Liver (tissue), 9 donors: Measurements from ENCODE around the gene MMP13. TPM values are rescaled to one million over a fixed set of nuclear protein-coding genes. Genes with fewer than 3 reads are reported as not detected.
"Not testable (repeated sequence)": the region's sequence is repeated elsewhere in the genome, so short reads cannot be mapped to it uniquely, and the experiment has no call there.

Experiments used
- DNase-seq: peaks from one replicate; pipeline ENCODE4 v3.0.0-alpha.2; 2017; ENCODE audit warnings: low spot score
- H3K27ac ChIP-seq, 2 donors: one replicate each; pipeline ENCODE4 v1.7.0; 2013; ENCODE audit warnings: inconsistent platforms in 2 of 2, low read length in 2 of 2, control low read depth in 1 of 2, low read depth in 1 of 2, mild to moderate bottlenecking in 1 of 2
- H3K27me3 ChIP-seq, 4 donors: one replicate each; pipeline versions ENCODE4 v1.6.1 to v1.7.0; 2013; ENCODE audit warnings: low read length in 3 of 4, inconsistent platforms in 1 of 4, mild to moderate bottlenecking in 1 of 4, moderate library complexity in 1 of 4; ENCODE audit not compliant: control insufficient read depth in 4 of 4, insufficient read depth in 4 of 4
- H3K36me3 ChIP-seq, 4 donors: one replicate each; pipeline versions ENCODE4 v1.6.1 to v1.7.0; 2013; ENCODE audit warnings: low read length in 3 of 4, mild to moderate bottlenecking in 3 of 4, low read depth in 1 of 4, moderate library complexity in 1 of 4; ENCODE audit not compliant: control insufficient read depth in 4 of 4, insufficient read depth in 3 of 4
- H3K4me1 ChIP-seq, 4 donors: one replicate each; pipeline versions ENCODE4 v1.6.1 to v1.7.0; 2013; ENCODE audit warnings: low read length in 3 of 4, mild to moderate bottlenecking in 3 of 4, moderate library complexity in 1 of 4; ENCODE audit not compliant: control insufficient read depth in 4 of 4, insufficient read depth in 4 of 4
- H3K4me3 ChIP-seq, 3 donors: one replicate each; pipeline versions ENCODE4 v1.6.1 to v1.7.0; 2013; ENCODE audit warnings: low read length in 3 of 3, control low read depth in 1 of 3, low read depth in 1 of 3, mild to moderate bottlenecking in 1 of 3
- H3K9ac ChIP-seq, 2 donors: one replicate each; pipeline ENCODE4 v1.7.0; 2013; ENCODE audit warnings: low read length in 2 of 2, mild to moderate bottlenecking in 2 of 2, moderate library complexity in 2 of 2, control low read depth in 1 of 2, low read depth in 1 of 2
- H3K9me3 ChIP-seq, 4 donors: one replicate each; pipeline versions ENCODE4 v1.6.1 to v1.7.0; 2013; ENCODE audit warnings: low read length in 3 of 4; ENCODE audit not compliant: control insufficient read depth in 4 of 4
- EGR1 ChIP-seq, 2 donors: IDR thresholded peaks; 2 replicates each; pipeline ENCODE4 v1.6.1; 2016 to 2018; ENCODE audit warnings: antibody characterized with exemption in 2 of 2, low read depth in 2 of 2
- FOXA1 ChIP-seq: IDR thresholded peaks from 2 replicates; pipeline ENCODE4 v1.6.1; 2016; ENCODE audit warnings: antibody characterized with exemption
- FOXA2 ChIP-seq: IDR thresholded peaks from 2 replicates; pipeline ENCODE4 v1.6.1; 2016; ENCODE audit warnings: antibody characterized with exemption
- GABPA ChIP-seq, 2 donors: IDR thresholded peaks in 1 of 2; conservative IDR thresholded peaks in 1 of 2; 2 replicates each; pipeline ENCODE4 v1.6.1; 2016; ENCODE audit warnings: antibody characterized with exemption in 2 of 2, mild to moderate bottlenecking in 1 of 2, moderate library complexity in 1 of 2
- HNF4A ChIP-seq, 2 donors: conservative IDR thresholded peaks; 2 replicates each; pipeline ENCODE4 v1.6.1; 2016; ENCODE audit warnings: antibody characterized with exemption in 2 of 2, mild to moderate bottlenecking in 2 of 2
- HNF4G ChIP-seq: IDR thresholded peaks from 2 replicates; pipeline ENCODE4 v1.6.1; 2016; ENCODE audit warnings: antibody characterized with exemption
- JUND ChIP-seq, 2 donors: IDR thresholded peaks; 2 replicates each; pipeline ENCODE4 v1.6.1; 2016; ENCODE audit warnings: antibody characterized with exemption in 2 of 2
- NR2F2 ChIP-seq: IDR thresholded peaks from 2 replicates; pipeline ENCODE4 v1.6.1; 2016; ENCODE audit warnings: antibody characterized with exemption
- RAD21 ChIP-seq, 2 donors: IDR thresholded peaks; 2 replicates each; pipeline ENCODE4 v1.6.1; 2016; ENCODE audit warnings: antibody characterized with exemption in 2 of 2, mild to moderate bottlenecking in 2 of 2
- RXRA ChIP-seq, 2 donors: IDR thresholded peaks; 2 replicates each; pipeline ENCODE4 v1.6.1; 2017 to 2018; ENCODE audit warnings: antibody characterized with exemption in 2 of 2, mild to moderate bottlenecking in 1 of 2
- SP1 ChIP-seq: IDR thresholded peaks from 2 replicates; pipeline ENCODE4 v1.6.1; 2018; ENCODE audit warnings: antibody characterized with exemption, mild to moderate bottlenecking
- TAF1 ChIP-seq: conservative IDR thresholded peaks from 2 replicates; pipeline ENCODE4 v1.6.1; 2016; ENCODE audit warnings: antibody characterized with exemption, mild to moderate bottlenecking
- YY1 ChIP-seq: IDR thresholded peaks from 2 replicates; pipeline ENCODE4 v1.6.1; 2016; ENCODE audit warnings: antibody characterized with exemption, mild to moderate bottlenecking
- WGBS: extraction: QIAGEN DNeasy Blood & Tissue Kit; methylation state at CpG from one replicate; pipeline ENCODE4 v1.1.7; 2013; 5-methylcytosine and 5-hydroxymethylcytosine counted together
- polyA plus RNA-seq, 2 donors: library from polyadenylated mRNA; stranded (reverse) in 1 of 2; unstranded in 1 of 2; fragments of 200-250 nt in 1 of 2; fragments of >200 nt in 1 of 2; fragmentation: Nextera tagmentation in 1 of 2; extraction: Ambion mirVana in 1 of 2; gene quantifications; one replicate each; pipeline versions ENCODE4 v1.2.1 to v1.2.3, GENCODE V29; 2013 to 2015
- total RNA-seq, 2 donors: library from RNA; depleted of rRNA; stranded (reverse); fragments of >200 nt; gene quantifications; one replicate each; pipeline ENCODE4 v1.2.3, GENCODE V29; 2014
- TF ChIP-seq, protein P1 (sequence below): IDR thresholded peaks from 2 replicates; pipeline ENCODE4 v1.6.1; 2016; ENCODE audit warnings: antibody characterized with exemption
- TF ChIP-seq, protein P2 (sequence below): fragments of 150-350 bp; IDR thresholded peaks from 2 replicates; pipeline ENCODE4 v1.5.1; 2017; ENCODE audit warnings: improper control_type of control experiment, low read depth, low read length; ENCODE audit not compliant: missing input control
- TF ChIP-seq, protein P3 (sequence below): IDR thresholded peaks from 2 replicates; pipeline ENCODE4 v1.6.1; 2016; ENCODE audit warnings: antibody characterized with exemption
- TF ChIP-seq, protein P4 (sequence below): IDR thresholded peaks from 2 replicates; pipeline ENCODE4 v1.6.1; 2016; ENCODE audit warnings: antibody characterized with exemption, mild to moderate bottlenecking
- donor health status: healthy.
- donor health status: healthy.
- donor health status: healthy.
- donor health status: healthy.
- donor health status: healthy.

The MMP13 gene
- total RNA-seq (not detected), polyA plus RNA-seq (not detected)

DNA sequence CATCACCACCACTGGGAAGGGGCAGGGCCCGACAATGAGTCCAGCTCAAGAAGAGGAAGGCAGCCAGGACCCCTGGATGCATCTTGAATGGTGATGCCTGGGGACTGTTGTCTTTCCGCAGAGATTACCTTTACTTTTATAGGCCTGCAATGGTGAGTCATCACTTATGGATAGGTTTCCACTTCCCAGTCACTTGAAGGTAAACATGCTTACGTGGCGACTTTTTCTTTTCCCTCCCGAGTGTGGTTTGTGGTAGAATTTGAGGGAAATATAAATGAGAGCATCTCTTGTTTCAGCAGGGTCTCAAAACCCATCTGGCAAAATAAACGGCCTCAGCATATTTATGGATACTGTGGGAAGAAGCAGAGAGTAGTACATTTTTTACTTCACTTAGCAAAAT is at the start of gene MMP13:
MMP13 (minus strand) TSS at position 109 of the 400 bp plus-strand sequence; CDS start at position 82, 27 bp downstream.
- Histone ChIP-seq H3K27ac (no peak within 1 kb of the TSS), H3K27me3 (no peaks in the 10 kb centered on the region), H3K9me3 (no peaks in the 10 kb centered on the region), H3K36me3 (no peaks in the 10 kb centered on the region), H3K4me1 (no peaks in the 10 kb centered on the region), H3K4me3 (no peak within 1 kb of the TSS), H3K9ac (no peak within 1 kb of the TSS)
- TF ChIP-seq, protein P1, sequence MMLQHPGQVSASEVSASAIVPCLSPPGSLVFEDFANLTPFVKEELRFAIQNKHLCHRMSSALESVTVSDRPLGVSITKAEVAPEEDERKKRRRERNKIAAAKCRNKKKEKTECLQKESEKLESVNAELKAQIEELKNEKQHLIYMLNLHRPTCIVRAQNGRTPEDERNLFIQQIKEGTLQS: no peak
- TF ChIP-seq SP1 (no peak), RXRA (IDR thresholded peaks at IDR 0.05) (no peak), JUND (IDR thresholded peaks at IDR 0.05) (no peak), RAD21 (IDR thresholded peaks at IDR 0.05) (no peak), FOXA1 (no peak), NR2F2 (no peak), GABPA (IDR thresholded peaks at IDR 0.05 in 1 of 2, conservative IDR thresholded peaks at IDR 0.05 in 1 of 2) (no peak), TAF1 (no peak), YY1 (no peak), HNF4G (no peak), EGR1 (IDR thresholded peaks at IDR 0.05; ENCODE audit: low read depth in 2 of 2) (no peak), HNF4A (conservative IDR thresholded peaks at IDR 0.05) (no peak), FOXA2 (no peak)
- TF ChIP-seq, protein P2, sequence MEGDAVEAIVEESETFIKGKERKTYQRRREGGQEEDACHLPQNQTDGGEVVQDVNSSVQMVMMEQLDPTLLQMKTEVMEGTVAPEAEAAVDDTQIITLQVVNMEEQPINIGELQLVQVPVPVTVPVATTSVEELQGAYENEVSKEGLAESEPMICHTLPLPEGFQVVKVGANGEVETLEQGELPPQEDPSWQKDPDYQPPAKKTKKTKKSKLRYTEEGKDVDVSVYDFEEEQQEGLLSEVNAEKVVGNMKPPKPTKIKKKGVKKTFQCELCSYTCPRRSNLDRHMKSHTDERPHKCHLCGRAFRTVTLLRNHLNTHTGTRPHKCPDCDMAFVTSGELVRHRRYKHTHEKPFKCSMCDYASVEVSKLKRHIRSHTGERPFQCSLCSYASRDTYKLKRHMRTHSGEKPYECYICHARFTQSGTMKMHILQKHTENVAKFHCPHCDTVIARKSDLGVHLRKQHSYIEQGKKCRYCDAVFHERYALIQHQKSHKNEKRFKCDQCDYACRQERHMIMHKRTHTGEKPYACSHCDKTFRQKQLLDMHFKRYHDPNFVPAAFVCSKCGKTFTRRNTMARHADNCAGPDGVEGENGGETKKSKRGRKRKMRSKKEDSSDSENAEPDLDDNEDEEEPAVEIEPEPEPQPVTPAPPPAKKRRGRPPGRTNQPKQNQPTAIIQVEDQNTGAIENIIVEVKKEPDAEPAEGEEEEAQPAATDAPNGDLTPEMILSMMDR: no peak
- TF ChIP-seq, protein P3, sequence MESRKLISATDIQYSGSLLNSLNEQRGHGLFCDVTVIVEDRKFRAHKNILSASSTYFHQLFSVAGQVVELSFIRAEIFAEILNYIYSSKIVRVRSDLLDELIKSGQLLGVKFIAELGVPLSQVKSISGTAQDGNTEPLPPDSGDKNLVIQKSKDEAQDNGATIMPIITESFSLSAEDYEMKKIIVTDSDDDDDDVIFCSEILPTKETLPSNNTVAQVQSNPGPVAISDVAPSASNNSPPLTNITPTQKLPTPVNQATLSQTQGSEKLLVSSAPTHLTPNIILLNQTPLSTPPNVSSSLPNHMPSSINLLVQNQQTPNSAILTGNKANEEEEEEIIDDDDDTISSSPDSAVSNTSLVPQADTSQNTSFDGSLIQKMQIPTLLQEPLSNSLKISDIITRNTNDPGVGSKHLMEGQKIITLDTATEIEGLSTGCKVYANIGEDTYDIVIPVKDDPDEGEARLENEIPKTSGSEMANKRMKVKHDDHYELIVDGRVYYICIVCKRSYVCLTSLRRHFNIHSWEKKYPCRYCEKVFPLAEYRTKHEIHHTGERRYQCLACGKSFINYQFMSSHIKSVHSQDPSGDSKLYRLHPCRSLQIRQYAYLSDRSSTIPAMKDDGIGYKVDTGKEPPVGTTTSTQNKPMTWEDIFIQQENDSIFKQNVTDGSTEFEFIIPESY: no peak
- TF ChIP-seq, protein P4, sequence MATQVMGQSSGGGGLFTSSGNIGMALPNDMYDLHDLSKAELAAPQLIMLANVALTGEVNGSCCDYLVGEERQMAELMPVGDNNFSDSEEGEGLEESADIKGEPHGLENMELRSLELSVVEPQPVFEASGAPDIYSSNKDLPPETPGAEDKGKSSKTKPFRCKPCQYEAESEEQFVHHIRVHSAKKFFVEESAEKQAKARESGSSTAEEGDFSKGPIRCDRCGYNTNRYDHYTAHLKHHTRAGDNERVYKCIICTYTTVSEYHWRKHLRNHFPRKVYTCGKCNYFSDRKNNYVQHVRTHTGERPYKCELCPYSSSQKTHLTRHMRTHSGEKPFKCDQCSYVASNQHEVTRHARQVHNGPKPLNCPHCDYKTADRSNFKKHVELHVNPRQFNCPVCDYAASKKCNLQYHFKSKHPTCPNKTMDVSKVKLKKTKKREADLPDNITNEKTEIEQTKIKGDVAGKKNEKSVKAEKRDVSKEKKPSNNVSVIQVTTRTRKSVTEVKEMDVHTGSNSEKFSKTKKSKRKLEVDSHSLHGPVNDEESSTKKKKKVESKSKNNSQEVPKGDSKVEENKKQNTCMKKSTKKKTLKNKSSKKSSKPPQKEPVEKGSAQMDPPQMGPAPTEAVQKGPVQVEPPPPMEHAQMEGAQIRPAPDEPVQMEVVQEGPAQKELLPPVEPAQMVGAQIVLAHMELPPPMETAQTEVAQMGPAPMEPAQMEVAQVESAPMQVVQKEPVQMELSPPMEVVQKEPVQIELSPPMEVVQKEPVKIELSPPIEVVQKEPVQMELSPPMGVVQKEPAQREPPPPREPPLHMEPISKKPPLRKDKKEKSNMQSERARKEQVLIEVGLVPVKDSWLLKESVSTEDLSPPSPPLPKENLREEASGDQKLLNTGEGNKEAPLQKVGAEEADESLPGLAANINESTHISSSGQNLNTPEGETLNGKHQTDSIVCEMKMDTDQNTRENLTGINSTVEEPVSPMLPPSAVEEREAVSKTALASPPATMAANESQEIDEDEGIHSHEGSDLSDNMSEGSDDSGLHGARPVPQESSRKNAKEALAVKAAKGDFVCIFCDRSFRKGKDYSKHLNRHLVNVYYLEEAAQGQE: no peak
- no peak for DNase-seq
- WGBS: 88% methylated on average over 6 of the region's 6 CpGs

DNA sequence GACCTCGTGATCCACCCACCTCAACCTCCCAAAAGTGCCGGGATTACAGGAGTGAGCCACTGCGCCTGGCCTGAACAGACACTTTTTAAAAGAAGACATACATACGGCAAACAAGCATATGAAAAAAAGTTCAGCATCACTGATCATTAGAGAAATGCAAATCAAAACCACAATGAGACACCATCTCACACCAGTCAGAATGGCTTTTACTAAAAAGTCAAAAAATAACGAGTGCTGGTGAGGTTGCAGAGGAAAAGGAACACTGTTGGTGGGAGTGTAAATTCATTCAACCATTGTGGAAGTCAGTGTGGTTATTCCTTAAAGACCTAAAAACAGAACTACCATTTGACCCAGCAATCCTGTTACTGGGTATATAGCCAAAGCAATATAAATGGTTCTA is 48.7 kb upstream of the MMP13 start:
- H3K36me3 ChIP-seq, H3K9me3 ChIP-seq, H3K27ac ChIP-seq, H3K4me3 ChIP-seq, H3K9ac ChIP-seq, H3K4me1 ChIP-seq, H3K27me3 ChIP-seq, DNase-seq: not testable (repeated sequence)
- WGBS: 86% methylated on average over 5 of the region's 5 CpGs
